Right kidney (tissue), 1 donor: ENCODE measurements around the gene LRRC72.
"Not testable (repeated sequence)": the region's sequence is repeated elsewhere in the genome, so short reads cannot be mapped to it uniquely, and the experiment has no call there.

Experiments used
- DNase-seq: peaks from one replicate; pipeline ENCODE4 v3.0.0-alpha.2; 2016

LRRC72 gene

DNA sequence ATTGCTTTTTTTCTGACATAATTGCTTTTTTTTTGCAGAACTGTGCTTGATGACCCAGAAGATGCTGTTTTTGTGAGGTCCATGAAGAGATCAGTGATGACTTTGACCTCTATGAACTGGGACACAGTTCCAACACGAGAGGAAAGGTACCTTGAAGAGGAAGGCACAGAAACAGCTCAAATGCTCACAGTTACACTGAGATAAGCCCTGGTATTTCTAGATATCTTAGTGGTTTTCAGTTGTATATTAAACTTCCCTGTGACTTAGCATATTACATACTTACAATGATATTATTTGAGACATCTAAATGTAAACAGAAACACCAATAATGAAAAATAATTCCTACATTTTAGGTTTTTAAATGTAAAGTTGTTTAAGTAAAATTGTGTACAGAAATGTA lies 54.7 kb downstream of the LRRC72 start:
- DNase-seq, result no peak

DNA sequence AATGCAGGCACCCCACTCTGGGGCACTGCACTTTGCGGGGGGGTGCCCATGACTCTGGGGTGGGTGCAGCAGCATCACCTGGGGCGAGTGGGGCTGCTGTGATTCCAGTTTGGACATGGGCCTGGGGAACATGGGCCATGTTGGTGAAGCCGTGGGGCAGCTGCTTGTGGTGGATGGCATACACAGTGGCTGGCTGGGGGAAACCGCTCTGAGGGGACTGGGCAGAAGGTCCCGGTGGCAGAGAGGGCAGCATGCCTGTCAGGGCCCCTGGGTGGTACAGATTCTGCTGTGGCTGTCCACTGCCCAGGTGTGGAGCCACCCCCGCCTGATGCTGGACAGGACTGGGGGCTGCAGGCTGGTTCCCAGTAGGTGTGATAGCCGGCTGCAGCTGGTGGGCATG lies 57.2 kb downstream of the LRRC72 start:
- no peak for DNase-seq

DNA sequence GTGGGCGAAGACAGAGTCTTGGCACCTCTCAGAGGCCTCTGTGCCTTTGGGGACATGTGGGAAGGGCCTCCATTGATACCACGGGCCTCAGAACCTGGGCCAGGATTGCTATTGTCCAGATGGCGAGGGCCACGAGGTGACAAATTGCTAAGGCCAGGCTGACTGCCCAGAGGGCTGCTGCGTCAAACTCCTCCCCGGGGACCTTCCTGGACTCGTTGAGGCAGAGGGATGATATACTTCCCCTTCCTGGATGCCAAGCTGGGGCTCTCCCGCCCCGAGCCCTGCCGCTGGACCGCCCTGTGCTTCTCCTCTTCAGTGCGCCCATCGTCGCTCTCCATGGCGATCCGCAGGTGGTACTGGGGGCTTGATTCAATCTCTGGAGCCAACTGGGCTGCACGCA lies 58.9 kb downstream of the LRRC72 start:
- DNase-seq, result no peak

DNA sequence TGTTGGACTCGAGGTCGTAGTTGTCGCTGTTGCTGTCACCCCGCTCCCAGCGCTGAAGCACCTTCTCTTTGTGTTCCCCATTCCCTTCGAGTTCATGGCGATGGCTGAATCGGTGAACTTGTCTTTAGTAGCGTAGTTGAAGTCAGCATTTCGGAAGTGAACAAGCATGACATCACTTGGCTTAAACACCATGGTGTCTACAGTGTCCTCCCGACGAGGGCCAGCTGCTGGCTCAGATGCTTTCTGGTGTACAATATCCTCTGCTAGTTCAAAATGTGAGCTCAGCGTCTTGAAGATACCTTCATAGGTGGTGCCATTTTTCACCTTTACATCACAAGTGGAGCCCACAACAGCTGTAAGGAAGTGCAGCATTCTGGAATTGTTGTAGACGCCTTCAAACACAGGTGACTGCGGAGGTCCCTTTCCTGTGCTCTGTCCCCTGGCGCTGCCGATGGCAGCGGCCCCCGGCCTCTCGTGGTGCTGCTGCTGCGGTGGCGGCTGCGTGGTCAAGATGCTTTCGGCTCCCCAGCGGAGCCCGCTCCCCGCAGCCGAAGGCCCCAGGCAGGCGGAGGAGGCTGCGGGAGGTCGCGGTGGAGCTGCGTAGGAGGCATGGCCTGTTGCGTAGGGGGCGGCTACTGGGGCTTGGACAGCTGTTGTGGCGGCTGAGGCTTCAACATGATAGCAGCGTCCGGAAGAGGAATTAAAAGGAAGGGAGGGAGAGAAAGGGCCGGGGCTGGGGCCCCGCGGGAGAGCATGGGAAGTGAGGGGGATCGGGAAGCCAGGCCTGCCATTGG lies 59.7 kb downstream of the LRRC72 start:
- DNase-seq, result peak; percentile 25

DNA sequence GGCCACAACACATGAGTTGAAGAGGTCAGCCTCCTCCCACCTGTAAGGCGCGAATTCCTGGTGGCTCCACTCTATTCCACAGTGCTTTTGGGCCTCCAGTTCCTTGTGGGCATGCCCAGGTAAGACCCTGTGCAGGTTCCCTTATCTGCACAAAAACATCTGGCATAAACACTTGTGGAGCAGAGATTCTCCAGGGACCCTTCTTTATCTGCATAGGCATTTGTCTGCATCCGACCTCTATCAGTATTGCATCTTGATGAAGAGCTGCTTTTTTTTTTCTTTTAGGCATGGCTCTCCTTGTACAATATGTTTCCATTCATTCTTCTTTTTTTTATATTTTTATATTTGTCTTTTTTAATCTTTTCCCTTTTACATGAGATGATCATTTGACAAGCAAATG lies 60.5 kb downstream of the LRRC72 start:
- no peak for DNase-seq

DNA sequence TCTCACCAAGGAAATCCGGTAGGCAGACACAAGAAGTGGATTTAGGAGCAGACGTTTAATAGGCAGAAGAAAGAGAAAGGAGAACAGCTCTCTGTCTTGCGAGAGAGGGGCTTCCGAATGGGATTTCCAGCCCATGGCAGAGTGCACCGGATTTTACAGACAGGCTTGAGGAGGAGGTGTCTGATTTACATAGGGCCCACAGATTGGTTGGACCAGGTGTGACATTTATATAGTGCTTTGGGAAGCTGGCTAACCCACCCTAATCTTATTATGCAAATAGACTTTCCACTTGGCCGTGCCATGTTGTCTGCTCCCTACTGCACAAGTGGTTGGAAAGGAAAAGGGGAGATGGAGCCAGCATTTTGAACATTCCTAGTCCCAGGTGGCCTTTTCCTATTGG lies 61.2 kb downstream of the LRRC72 start:
- no peak for DNase-seq

DNA sequence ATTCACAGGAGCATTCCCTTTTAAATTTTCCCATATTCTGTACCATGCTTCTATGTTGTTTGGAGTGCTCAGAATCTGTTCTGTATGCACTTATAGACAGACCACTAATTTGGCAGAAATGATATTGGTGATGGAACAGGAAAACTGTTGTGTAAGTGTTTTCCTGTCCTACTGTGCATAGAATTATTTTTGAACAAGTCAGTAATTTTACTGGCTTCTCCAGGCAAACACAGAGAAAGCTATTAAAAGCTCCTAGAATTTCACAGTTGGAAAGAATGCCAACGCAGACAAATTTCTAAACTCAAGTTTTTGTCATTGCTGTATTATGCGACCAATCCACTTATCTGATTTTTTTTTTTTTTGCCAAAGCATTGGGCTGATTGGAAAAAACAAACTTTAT lies 63.3 kb downstream of the LRRC72 start:
- no peak for DNase-seq

DNA sequence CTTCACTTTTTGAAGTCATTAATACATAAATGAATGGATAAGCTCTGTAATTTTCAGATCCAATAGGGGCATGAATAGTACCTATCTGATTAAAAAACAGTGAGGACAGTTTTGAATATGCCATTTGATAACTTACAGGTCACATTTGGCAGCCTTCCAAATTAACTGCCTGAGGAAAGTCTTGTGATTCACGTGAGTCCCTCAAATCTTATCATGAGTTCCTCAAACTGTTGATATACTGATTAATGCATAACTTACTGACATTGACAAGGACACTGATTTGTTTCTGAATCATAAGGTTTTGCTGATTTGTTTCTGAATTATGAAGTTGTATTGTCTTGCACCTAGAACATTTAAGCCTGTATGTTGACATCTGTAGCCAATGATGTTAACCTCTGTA lies 63.8 kb downstream of the LRRC72 start:
- no peak for DNase-seq

DNA sequence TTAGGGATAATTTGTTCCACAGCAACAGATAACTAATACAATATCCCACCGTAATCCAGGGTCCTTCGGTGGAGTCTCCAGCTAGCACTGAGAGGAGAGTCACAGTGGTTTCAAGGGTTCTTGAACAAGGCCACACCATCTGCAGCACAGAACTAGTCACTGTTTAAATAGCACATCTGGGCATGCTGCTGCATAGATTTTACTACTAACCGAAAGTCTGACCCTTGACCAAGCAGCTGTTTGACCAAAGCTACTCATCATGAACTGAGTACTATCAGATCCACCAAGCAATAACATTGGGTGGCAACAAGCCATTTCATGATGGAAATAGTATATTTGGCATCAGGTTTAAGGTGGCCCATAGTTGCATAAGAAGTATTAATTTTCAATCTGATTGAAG lies 65.8 kb downstream of the LRRC72 start:
- no peak for DNase-seq

DNA sequence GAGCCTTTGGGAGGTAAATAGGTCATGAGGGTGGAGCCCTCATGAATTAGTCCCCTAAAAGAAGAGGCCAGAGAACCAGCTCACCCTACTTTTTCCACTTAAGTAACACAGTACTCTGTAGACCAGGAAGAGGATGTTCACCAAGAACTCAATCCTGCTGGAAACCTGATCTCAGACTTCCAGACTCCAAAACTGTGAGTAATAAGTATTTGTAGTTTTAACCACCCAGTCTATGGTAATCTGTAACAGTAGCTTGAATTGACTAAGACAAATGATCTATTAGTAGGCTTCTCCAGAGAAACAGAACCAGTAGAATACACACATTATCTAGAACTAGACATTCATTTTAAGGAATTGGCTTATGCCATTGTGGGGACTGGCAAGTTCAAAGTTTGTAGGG lies 67.4 kb downstream of the LRRC72 start:
- DNase-seq, result no peak

DNA sequence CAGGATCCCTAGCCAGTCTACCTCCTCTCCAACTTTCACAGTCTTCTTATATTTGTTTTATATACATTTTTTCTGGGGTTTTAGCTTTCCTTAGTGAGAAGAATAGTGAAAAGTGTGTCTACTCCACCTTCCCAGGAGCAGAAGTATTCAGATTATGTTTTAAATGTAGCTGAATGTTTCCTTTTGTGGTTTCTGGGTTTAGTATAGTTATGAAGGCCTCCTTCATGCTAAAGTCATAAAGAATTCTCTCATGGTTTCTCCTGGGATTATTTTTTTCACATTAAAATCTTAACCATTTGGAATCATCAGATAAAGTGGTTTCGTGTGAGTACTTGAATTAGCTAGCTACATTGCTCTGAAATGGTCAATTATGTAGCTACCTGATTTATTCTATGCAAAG lies 68.1 kb downstream of the LRRC72 start:
- no peak for DNase-seq

DNA sequence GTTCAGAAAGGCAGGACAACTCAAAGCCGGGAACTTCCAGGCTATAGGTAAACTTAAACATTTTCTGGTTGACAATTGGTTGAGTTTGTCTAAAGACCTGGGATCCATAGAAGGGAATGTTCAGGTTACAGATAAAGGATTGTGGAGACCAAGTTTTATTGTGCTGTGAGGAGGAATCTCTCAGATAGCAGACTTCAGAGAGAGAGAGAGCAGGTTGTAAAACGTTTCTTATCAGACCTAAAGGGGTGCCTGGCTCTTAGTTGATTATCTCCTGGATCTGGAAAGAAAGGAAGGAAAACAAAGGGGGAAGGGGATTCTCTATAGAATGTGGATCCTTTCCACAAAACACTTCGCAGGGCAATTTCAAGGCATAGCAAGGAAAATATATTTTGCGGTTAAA lies 69.0 kb downstream of the LRRC72 start:
- not testable (repeated sequence) for DNase-seq

DNA sequence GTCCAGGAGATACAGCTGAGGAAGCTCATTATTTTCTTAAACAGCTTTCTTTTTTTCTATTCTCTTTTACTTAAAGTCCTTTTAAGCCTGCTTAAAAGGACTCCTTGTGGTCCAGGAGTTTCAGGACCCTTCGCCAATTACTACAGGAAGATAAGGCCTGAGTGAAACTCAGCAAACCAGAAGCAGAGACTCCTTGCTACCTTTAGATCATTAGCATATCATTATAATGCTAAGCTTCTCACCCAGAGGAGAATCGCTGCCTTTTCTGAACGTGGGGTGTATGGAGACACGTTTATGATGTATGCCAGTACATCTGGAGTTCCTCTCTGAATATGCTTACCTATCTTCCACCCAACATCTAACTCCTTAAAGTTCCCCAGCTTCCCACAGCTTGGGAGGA lies 71.4 kb downstream of the LRRC72 start:
- DNase-seq, result no peak

DNA sequence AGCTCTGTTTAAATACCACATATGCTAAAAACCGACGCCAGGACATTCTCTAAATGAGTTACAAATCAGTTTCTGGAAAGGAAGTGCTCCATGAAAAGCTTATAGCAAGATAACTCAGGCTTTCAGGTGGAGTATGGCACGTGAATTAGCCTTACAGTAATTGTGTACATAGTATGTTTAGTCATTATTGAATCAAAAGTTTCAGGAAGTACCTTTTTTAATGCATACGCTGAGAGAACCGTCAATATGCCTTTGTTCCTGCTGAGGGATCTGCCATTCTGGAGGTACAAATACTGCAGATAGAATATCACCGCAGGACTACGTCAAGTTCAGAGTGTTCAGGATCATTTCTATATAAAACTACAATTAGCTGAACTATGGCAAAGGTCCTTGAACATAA lies 73.2 kb downstream of the LRRC72 start:
- DNase-seq, result no peak

DNA sequence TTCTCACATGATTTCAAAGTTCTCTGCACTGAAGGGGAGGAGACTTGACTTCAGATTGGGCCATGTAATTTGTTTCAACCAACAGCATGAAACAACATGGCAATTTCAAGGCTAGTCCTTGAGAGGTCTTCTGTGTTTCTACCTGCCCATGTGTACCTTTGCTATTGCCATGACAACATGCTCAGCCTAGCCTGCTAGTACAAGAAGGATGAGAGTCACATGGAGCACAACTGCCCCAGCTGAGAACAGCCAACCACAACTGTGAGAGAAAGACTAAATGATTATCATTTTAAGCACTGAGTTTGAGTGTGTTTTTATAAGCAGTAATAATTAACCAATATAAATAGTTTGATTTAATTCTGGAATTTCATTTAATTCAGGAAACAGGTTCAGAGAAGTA lies 77.0 kb downstream of the LRRC72 start:
- DNase-seq, result no peak

DNA sequence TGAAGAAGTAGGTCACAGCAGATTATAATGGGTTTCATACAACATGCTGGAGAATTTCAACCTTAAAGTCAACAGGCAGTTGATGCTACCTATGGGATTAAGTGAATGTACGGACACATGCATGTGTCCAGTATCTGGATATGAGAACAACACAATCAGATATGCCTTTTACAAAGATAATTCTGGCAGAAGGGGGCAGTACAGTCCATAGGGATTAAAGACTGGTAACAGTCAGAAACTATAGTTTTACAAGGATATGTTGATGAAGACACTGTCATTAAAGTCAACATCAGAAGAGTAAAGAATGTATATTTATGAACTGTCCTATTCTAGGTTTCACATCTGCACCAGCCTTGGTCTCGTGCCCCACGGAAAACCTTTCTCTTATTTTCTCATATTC lies 77.4 kb downstream of the LRRC72 start:
- DNase-seq, result no peak

DNA sequence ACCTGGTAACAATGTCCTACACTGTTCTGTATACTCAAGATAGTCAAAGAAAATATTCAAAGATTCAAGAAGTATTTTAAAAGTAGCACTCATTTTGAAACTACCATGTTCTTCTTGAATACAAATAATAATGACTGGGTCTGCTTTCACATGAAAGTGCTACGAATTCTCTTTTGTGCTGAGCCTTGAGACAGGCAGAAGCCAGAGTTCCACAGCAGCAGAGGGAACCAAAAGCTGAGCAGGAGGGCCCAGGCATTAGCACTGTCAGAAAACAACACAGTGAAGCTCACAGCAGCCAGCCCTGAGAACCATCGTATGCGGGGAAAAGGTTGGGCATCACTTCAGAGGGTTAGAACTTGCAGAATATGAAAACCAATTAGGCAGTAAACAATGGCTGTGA lies 80.1 kb downstream of the LRRC72 start:
- no peak for DNase-seq

DNA sequence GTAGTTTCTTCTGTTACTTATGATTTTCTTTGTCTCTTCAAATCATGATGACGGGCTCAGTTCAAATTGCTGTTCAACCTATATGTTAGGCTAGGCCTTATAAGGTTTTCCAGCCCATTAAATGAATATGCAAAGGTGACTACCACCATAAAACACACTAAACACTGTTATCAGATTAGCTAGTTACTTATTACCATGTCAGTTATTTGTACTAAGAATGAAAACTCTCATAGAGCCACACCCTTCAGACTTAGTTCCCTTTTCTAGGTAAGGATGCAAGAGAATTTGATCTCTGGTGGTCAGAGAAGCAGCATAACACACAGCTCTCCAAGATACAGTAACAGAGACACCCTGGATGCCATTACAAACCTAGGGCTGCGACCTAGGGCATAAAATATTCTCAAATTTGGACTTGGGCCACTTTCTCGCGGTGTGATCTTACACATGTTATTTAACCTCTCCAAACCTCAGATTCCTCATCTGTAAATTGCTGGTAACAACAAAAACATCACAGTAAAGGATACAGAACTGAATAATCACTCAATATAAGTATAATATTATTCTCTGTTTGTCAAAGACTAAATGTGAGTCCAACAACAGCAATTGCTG lies 83.3 kb downstream of the LRRC72 start:
- no peak for DNase-seq

DNA sequence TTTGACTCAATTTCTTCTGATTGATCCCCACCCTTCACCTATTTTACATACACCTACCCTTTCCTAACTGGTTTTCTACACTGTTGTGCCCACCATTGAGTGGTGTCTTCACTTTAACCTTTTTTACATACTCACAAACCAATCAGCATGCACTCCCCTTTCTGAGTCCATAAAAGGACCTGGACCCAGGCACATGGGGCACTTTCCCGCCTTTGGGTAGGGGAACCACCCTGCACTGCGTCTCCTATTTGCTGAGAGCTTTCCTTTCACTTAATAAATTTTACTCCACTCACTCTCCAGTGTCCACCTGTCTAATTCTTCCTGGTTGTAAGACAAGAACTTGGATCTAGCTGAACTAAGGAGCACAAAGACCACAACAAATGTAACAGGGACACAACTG lies 85.1 kb downstream of the LRRC72 start:
- no peak for DNase-seq

DNA sequence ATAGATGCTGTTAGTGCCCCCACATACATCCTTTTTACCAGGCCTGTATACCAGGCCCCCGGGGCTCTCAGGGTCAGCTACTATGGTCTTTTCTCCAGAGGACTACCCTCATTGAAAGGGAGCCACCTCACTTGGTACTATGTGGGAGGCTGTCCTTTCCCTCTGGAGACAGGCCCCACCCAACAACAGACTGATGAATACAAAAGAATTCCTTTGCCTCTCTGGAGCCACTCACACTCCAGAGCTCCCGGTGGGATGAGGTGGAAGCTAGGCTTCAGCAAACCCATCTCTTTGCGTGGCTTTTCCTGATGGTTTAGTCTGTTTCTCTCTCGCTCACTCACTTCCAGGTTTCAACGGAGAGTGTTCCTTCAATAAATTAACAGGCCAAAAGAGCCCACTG lies 88.6 kb downstream of the LRRC72 start:
- DNase-seq, result no peak

DNA sequence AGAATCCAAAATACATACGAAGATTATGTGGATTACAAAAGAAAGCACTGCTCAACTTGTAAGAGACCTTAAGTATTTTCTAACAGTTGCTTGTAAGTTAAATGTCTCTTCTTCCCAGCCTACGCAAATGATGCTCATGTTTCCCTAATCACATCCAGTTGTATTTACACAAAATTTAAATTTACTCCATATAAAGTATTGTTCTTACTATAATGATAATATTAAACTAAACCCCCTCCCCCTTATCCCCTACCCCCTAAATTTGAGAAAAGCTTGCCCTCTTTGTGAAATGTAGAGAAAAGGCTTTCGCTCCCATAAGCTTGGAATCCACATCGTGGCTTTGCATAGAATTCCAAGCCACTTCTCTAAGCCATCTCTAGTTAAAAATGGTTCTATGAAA lies 89.5 kb downstream of the LRRC72 start:
- no peak for DNase-seq

DNA sequence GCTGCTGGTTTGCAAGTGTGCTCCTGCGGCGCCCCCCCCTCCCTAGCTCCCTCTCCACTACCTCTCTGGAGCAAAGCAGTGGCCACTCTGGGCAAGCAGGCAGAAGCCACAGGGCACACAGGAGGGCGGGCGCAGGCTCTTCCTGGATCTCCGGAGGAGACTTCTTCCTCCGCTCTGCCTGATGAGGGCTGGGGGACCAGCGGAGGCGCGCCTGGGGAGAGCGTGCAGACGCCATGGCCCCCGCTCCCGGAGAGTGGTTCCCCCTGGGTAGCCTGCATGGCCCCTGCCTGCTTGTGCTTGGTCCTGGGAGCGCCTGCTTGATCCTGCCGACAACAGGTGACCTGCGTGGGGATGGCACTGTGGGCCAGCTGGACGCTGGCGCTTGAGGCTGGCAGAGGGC lies 89.9 kb downstream of the LRRC72 start:
- no peak for DNase-seq

DNA sequence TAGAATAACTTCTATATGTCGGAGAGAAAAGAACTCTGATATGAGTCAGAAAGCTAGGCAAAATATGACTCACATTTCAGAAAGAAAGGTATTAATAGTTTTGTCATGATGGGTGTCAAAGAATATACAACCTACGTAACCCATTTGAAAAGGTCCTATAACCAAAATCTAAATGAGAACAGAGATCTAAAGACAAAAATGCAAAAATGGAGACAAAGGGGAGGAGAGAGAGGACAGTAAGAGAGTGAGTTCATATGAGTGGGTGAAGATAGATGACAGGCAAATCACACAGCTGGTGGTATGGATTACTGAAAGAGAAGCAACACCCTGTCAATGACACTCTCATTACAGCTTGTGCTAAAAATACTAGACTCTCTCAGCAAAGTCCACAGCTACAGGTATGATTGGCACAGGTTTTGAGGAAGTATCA lies 93.4 kb downstream of the LRRC72 start:
- no peak for DNase-seq

DNA sequence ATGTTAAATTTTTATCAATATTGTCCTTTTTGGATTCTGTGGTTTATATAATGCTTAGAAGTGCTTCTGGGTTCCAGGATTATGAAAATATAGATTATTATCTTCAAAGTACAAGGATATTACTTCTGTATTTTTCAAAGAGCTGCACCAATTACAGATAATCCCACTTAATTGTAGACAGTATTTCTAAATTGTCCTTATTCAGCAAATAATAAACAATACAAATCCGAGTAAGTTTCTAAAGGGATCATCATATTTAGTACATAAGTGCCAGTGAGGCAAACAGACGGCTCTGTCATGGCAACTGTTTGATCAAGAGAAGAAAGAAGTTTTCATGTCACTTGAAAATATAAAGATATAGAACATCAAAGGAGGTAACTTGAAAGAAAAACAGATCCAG lies 99.8 kb downstream of the LRRC72 start:
- DNase-seq, result no peak

DNA sequence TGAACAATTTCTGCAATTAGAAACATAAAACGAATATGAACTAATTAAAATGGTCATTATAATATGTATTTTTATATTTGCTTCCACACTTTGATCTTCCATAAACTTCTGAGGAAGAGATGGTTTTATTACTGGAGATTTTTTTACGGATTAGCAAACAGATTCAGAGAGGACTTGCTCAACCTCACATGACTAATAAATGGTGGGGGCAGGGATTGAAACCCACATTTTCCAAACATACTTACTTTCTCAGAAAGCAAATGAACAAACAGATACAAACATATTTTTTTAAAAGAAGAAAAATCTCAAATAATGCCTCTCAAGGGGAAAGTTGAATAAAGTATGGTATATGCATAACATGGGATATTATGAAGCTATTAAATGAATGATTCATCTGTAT lies 100.6 kb downstream of the LRRC72 start:
- no peak for DNase-seq
